GM12878 (cell line): ENCODE measurements around the gene MEIS2. TPM values are rescaled to one million over a fixed set of nuclear protein-coding genes. Genes with fewer than 3 reads are reported as not detected.

Experiments
- ATAC-seq: fragments of 200-7000 bp; cut with Tn5 transposase; 3 replicates; pipeline ENCODE4 v1.9.1; 2020; ENCODE audit warnings: mild to moderate bottlenecking, moderate library complexity
- BruUV-seq: library from RNA; stranded (reverse); fragments of 400-500 nt; replicated peaks from 2 replicates; lab custom pipeline; 2021; lab: Mats Ljungman, UMichigan
- CTCF ChIA-PET: fragments of 300-600 bp; sonication (Branson Sonifier 250); formaldehyde crosslinking; extraction: SDS; loops from one replicate; lab custom pipeline; 2021; ENCODE audit warnings: inconsistent platforms; lab: Yijun Ruan, JAX
- POLR2A ChIA-PET: fragments of 350-600 bp; formaldehyde crosslinking; extraction: SDS; loops from one replicate; lab custom pipeline; 2021; ENCODE audit warnings: inconsistent platforms; lab: Charles Lee
- RAD21 ChIA-PET: fragments of 300-600 bp; sonication (Branson Sonifier 250); formaldehyde crosslinking; loops from one replicate; lab custom pipeline; 2023; ENCODE audit warnings: antibody characterized with exemption; ENCODE audit not compliant: unreplicated experiment; lab: Charles Lee
- SMC1A ChIA-PET: fragments of 300-600 bp; sonication (Branson Sonifier 250); formaldehyde crosslinking; loops from one replicate; lab custom pipeline; 2023; ENCODE audit not compliant: unreplicated experiment, uncharacterized antibody; lab: Charles Lee
- DNase-seq: peaks from one replicate; pipeline ENCODE4 v3.0.0-alpha.2; 2011; ENCODE audit warnings: low read depth, low spot score
- FAIRE-seq: peaks from 3 replicates; lab custom pipeline; 2011; peaks lifted over from hg19 to GRCh38; lab: Jason Lieb, UNC
- H2AFZ ChIP-seq: 2 replicates; pipeline ENCODE4 v1.6.0; 2011; ENCODE audit warnings: low read depth, low read length, control low read depth; ENCODE audit not compliant: control insufficient read depth
- H3K27ac ChIP-seq: 2 replicates; pipeline ENCODE4 v1.5.1; 2011; ENCODE audit warnings: control low read depth; ENCODE audit not compliant: control insufficient read depth, insufficient read depth
- H3K27me3 ChIP-seq, 2 experiments: replicated peaks in 1 of 2; 2 replicates each; pipeline versions ENCODE4 v1.6.0 to v1.6.1; 2011; ENCODE audit warnings: low read length in 1 of 2; ENCODE audit not compliant: control insufficient read depth in 2 of 2, insufficient read depth in 2 of 2
- H3K36me3 ChIP-seq, 2 experiments: 2 replicates each; pipeline ENCODE4 v1.5.1; 2011; ENCODE audit warnings: low read length in 1 of 2; ENCODE audit not compliant: control insufficient read depth in 2 of 2, insufficient read depth in 2 of 2
- H3K4me1 ChIP-seq: 2 replicates; pipeline ENCODE4 v1.6.1; 2011; ENCODE audit warnings: mild to moderate bottlenecking, low read length, moderate library complexity, mixed read lengths; ENCODE audit not compliant: control insufficient read depth, insufficient read depth
- H3K4me2 ChIP-seq: 2 replicates; pipeline ENCODE4 v1.6.0; 2011; ENCODE audit warnings: control low read depth; ENCODE audit not compliant: control insufficient read depth, insufficient read depth
- H3K4me3 ChIP-seq: fragments of 200-600 bp; sonication (generic); 2 replicates; pipeline ENCODE4 v1.5.1; 2016
- H3K79me2 ChIP-seq: 2 replicates; pipeline ENCODE4 v1.6.0; 2011; ENCODE audit warnings: low read length; ENCODE audit not compliant: control insufficient read depth, insufficient read depth
- H3K9ac ChIP-seq: 2 replicates; pipeline ENCODE4 v1.8.0; 2011; ENCODE audit warnings: low read length, control low read depth, mixed read lengths; ENCODE audit not compliant: control insufficient read depth, insufficient read depth
- H3K9me3 ChIP-seq: replicated peaks from 3 replicates; pipeline ENCODE4 v1.5.1; 2011; ENCODE audit warnings: mild to moderate bottlenecking, low read length; ENCODE audit not compliant: control insufficient read depth, insufficient read depth
- H4K20me1 ChIP-seq: 2 replicates; pipeline ENCODE4 v1.6.0; 2011; ENCODE audit not compliant: control insufficient read depth, insufficient read depth
- ATF7 ChIP-seq: fragments of 450-650 bp; IDR thresholded peaks from 2 replicates; pipeline ENCODE4 v1.6.1; 2016; ENCODE audit warnings: low read depth, mild to moderate bottlenecking
- CBX3 ChIP-seq: fragments of 200-600 bp; sonication (generic); IDR thresholded peaks from 2 replicates; pipeline ENCODE4 v1.6.1; 2016; ENCODE audit warnings: low read depth, borderline replicate concordance
- CHD4 ChIP-seq: fragments of 200-600 bp; sonication (generic); IDR thresholded peaks from 2 replicates; pipeline ENCODE4 v1.6.1; 2016; ENCODE audit warnings: mild to moderate bottlenecking
- IRF4 ChIP-seq: IDR thresholded peaks from 2 replicates; pipeline ENCODE4 v1.6.1; 2011; ENCODE audit warnings: low read depth, low read length
- RBBP5 ChIP-seq: fragments of 200-600 bp; sonication (generic); conservative IDR thresholded peaks from 2 replicates; pipeline ENCODE4 v1.6.1; 2016
- SMAD1 ChIP-seq: fragments of 450-650 bp; IDR thresholded peaks from 2 replicates; pipeline ENCODE4 v1.6.1; 2018; ENCODE audit warnings: mild to moderate bottlenecking, low read depth; ENCODE audit not compliant: partially characterized antibody
- SMC3 ChIP-seq: IDR thresholded peaks from 2 replicates; pipeline ENCODE4 v1.6.1; 2011; ENCODE audit warnings: low read length, improper control_type of control experiment, borderline replicate concordance
- SPI1 ChIP-seq: IDR thresholded peaks from 2 replicates; pipeline ENCODE4 v1.6.1; 2011; ENCODE audit warnings: low read depth, mild to moderate bottlenecking, low read length, moderate library complexity, borderline replicate concordance; ENCODE audit not compliant: insufficient read depth
- ZSCAN29 ChIP-seq: fragments of 450-650 bp; IDR thresholded peaks from 2 replicates; pipeline ENCODE4 v1.6.1; 2017; ENCODE audit warnings: mild to moderate bottlenecking, moderate library complexity
- in situ Hi-C: fragments of 300-500 bp; cut with MboI; formaldehyde crosslinking; loops from 9 replicates; pipeline ENCODE4 v1.14.3; 2018; ENCODE audit warnings: mixed read lengths
- intact Hi-C: fragments of 100-400 bp; cut with micrococcal nuclease; formaldehyde crosslinking; loops from one replicate; pipeline ENCODE4 v1.14.2; 2022; ENCODE audit not compliant: unreplicated experiment
- polyA plus RNA-seq, 11 experiments: library from polyadenylated mRNA; depleted of rRNA in 4 of 11; unstranded in 6 of 11; stranded (reverse) in 5 of 11; fragments of >200 nt; fragmentation: Nextera tagmentation in 4 of 11; fragmentation: Illumina TruSeq in 1 of 11; extraction: Ambion mirVana in 4 of 11; extraction: Trizol in 1 of 11; gene quantifications; 1 replicate in 1 of 11; 2 replicates in 10 of 11; pipeline versions ENCODE4 v1.2.1 to v1.2.3, GENCODE V29; 2011 to 2016; ENCODE audit warnings: inconsistent platforms in 2 of 11, missing spikeins in 2 of 11, low read depth in 1 of 11
- total RNA-seq, 4 experiments: library from RNA; depleted of rRNA in 3 of 4; stranded (reverse); fragments of >200 nt in 3 of 4; fragmentation: Illumina TruSeq in 1 of 4; extraction: Trizol in 1 of 4; gene quantifications; 2 replicates each; pipeline versions ENCODE4 v1.2.1 to v1.2.3, GENCODE V29; 2013 to 2021
- TF ChIP-seq, protein P1 (sequence below): fragments of 450-650 bp; IDR thresholded peaks from 2 replicates; pipeline ENCODE4 v1.6.1; 2017; ENCODE audit warnings: mild to moderate bottlenecking, moderate library complexity

MEIS2 gene
- total and polyA plus RNA-seq, 10 of the 15 experiments (the other 5 are each of a cell fraction or from before 2014, with no cell fraction given), result 9.2 to 54.0 (median 20.4) TPM

DNA sequence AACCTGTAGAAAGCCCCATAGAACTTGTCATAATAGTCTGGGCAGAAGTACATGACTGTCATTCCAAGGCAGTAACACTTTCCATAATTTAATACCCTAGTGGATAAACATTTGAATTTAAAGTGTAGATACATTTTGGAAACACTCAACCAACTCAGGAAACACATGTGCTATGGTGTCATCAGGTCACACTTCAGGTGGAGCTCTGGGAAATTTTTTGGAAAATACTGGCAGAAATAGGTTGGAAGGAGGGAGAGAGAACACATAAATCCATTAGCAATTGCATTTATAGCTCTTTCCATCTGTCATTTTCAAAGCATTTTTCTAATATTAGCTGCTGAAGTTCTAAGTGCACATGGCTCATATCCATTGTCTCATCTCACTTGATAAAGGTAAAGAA, 135.7 kb downstream of the MEIS2 start:
- Histone ChIP-seq H3K9me3 (no peaks in the 10 kb centered on the region; the same call in 1 of the 3 replicates), H3K4me1 (no peaks in the 10 kb centered on the region), H3K27me3 (no peaks in the 10 kb centered on the region), H4K20me1 (no peaks in the 10 kb centered on the region), H3K27ac (no peak overlapping the region), H3K9ac (no peak overlapping the region), H3K79me2 (no peaks in the 10 kb centered on the region), H3K36me3 (no peaks in the 10 kb centered on the region), H3K4me3 (no peak overlapping the region), H3K4me2 (no peak overlapping the region), H2AFZ (no peak overlapping the region)
- DNase-seq (no peak), FAIRE-seq (no peak), ATAC-seq (no peak)
- TF ChIP-seq CHD4 (no peak), SPI1 (no peak), ATF7 (no peak), SMC3 (no peak), SMAD1 (no peak), CBX3 (no peak), ZSCAN29 (no peak), RBBP5 (no peak), IRF4 (no peak)
- TF ChIP-seq, protein P1, sequence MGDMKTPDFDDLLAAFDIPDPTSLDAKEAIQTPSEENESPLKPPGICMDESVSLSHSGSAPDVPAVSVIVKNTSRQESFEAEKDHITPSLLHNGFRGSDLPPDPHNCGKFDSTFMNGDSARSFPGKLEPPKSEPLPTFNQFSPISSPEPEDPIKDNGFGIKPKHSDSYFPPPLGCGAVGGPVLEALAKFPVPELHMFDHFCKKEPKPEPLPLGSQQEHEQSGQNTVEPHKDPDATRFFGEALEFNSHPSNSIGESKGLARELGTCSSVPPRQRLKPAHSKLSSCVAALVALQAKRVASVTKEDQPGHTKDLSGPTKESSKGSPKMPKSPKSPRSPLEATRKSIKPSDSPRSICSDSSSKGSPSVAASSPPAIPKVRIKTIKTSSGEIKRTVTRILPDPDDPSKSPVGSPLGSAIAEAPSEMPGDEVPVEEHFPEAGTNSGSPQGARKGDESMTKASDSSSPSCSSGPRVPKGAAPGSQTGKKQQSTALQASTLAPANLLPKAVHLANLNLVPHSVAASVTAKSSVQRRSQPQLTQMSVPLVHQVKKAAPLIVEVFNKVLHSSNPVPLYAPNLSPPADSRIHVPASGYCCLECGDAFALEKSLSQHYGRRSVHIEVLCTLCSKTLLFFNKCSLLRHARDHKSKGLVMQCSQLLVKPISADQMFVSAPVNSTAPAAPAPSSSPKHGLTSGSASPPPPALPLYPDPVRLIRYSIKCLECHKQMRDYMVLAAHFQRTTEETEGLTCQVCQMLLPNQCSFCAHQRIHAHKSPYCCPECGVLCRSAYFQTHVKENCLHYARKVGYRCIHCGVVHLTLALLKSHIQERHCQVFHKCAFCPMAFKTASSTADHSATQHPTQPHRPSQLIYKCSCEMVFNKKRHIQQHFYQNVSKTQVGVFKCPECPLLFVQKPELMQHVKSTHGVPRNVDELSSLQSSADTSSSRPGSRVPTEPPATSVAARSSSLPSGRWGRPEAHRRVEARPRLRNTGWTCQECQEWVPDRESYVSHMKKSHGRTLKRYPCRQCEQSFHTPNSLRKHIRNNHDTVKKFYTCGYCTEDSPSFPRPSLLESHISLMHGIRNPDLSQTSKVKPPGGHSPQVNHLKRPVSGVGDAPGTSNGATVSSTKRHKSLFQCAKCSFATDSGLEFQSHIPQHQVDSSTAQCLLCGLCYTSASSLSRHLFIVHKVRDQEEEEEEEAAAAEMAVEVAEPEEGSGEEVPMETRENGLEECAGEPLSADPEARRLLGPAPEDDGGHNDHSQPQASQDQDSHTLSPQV, result no peak
- no TSS peak for BruUV-seq
- RAD21 ChIA-PET, result no interaction called here
- intact Hi-C loops, result no loop called here
- in situ Hi-C loops, result no loop called here
- SMC1A ChIA-PET, result interaction anchor here (0.9 to 1.7 kb wide), 3 partner anchors 10 to 70 kb away, joined by 3 to 5 read pairs (median 3); no protein-coding TSS in a partner anchor
- CTCF ChIA-PET, result interaction anchor here (1.5 kb wide), 1 partner anchor 72 kb away, joined by 5 read pairs; no protein-coding TSS in a partner anchor
- POLR2A ChIA-PET, result interaction anchor here (1.1 kb wide), 1 partner anchor 9 kb away, joined by 3 read pairs; no protein-coding TSS in a partner anchor
